ENCODE measurements around the gene RNF144B.

DNA sequence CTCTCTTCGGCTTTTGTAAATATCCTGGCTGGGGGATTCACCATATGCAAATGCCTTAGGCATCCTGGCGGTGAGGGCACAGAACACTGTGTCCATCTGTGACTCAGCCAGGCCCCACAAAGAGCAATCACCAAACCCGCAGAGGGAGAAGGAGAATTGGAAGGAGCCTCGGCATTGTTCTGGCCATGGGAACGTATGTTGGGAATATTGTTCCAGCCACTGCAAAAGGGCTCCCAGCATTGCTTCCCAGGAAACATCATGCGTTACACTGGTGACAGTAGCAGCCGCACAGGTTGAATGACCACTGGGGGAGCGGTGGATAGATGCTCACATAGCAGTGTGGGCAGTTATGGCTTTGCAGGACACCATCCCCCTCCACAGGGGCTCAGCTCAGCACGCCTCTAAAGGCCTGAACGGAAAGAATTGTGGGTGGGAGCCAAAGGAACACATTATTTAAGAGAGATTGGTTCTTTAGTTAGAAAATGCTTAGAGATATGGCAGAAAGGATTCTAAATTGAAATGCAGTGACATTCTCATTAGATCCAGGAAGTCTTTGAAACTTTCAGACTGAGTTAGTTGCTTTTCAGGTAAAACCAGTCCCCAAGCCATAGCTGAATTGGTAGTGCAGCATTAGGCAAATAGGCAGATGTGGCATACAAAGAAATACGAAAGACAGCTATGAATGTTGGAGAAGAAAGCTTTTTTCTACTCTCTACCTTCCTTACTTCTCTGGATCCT, 104.3 kb downstream of the RNF144B start:
- TF ChIP-seq CTCF (conservative IDR thresholded peaks at IDR 0.05) (no peak), EZH2 (IDR thresholded peaks at IDR 0.05; ENCODE audit: low read depth) (no peak)

All from PC-9 (cell line).